HG02763 (cell line): ENCODE data around the gene AMHR2.
"Not testable (repeated sequence)": the region's sequence is repeated elsewhere in the genome, so short reads cannot be mapped to it uniquely, and the experiment has no call there.

Experiments used
- ATAC-seq: cut with Tn5 transposase; IDR thresholded peaks from one replicate; pipeline ENCODE4 v1.9.1; 2021; ENCODE audit warnings: mild to moderate bottlenecking, moderate library complexity; ENCODE audit not compliant: unreplicated experiment

Gene AMHR2

DNA sequence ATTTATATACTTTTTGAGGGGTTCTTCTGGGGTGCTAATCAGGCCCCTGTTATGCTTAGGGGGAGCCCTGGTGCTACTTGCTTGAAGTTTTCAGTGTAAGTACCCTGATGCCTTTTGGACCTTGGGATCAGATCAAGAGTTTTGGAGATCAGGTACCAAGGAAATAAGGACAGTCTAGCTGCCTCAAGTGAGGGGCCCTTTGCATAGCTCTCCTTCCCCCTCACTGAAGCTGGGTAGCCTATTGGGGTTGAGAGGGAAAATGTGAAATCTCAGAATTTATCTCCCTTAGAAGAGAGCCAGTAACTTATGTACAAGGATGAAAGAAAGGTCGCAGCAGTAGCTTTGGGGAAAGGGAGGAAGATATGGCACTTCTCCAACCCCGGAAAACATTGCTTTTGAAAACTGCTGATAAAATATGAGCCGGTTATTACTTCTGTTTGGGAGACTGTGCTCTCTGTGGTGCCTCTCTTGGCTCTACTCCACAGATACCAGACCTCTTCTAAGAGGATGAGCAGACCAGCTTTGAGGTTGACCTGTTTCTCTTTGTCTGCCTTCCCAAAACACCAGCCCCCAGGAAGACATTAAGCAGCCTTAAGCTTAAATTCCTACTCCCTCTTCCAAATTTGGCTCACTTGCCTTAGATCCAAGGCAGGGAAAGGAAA lies 8.8 kb upstream of the AMHR2 start:
- ATAC-seq: no peak

DNA sequence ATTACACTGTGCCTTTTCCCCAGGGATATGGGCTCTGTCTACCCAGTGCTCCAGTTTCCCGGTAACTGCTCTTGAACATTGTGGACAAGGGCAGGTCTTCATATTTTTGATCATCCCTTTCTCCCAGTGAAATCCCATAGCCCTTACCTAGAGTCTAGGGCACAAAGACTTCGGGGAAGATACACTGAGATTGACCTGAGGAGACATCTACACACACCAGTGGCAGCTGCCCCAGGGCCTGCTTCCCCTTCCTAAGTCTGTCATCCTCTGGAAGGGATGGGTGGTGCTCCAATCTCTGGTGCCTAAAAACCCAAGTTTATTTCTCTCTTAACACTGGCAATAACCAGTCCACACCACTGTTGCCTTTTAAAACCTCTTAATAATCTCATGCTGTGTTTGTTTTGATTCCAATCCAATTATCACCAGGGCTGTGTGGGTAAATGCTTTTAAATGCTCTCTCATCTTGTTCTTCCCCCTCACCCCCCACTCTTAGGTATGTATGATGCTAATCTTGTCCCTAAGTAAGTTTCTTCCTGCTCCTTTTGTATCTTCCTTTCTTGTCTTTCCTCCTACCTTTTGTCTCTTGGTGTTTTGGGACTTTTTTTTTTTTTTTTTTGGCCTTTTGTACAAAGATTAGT lies 7.8 kb upstream of the AMHR2 start:
- ATAC-seq: not testable (repeated sequence)

DNA sequence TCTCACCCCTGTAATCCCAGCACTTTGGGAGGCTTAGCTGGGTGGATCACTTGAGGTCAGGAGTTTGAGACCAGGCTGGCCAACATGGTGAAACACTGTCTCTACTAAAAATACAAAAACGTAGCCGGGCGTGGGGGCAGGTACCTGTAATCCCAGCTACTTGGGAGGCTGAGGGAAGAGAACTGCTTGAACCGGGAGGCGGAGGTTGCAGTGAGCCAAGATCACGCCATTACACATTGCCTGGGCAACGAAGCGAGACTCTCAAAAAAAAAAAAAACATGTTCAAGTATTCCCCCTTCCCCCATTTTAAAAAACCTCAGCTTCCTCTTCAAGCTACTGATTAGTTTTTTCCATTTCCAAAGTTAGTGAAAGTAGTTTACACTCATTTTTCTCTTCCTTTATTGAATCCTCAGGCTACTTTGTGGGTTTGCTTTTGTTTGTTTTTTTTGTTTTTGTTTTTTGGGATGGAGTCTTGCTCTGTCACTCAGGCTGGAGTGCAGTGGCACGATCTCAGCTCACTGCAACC lies 6.3 kb upstream of the AMHR2 start:
- not testable (repeated sequence) for ATAC-seq

DNA sequence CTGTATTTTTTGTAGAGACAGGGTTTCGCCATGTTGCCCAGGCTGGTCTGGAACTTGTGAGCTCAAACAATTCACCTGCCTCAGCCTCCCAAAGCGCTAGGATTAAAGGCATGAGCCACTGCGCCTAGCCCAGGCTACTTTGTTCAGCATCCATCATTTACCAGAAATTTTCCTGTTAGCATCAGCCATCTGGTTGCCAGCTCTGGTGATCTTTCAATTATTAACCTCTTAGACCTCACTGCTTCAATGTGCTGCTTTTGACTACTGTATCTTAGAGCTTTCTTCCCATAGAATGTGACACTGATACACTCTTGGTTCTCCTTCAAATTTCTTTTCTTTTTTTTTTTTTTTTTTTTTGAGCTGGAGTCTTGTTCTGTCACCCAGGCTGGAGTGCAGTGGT lies 5.4 kb upstream of the AMHR2 start:
- ATAC-seq: no peak

DNA sequence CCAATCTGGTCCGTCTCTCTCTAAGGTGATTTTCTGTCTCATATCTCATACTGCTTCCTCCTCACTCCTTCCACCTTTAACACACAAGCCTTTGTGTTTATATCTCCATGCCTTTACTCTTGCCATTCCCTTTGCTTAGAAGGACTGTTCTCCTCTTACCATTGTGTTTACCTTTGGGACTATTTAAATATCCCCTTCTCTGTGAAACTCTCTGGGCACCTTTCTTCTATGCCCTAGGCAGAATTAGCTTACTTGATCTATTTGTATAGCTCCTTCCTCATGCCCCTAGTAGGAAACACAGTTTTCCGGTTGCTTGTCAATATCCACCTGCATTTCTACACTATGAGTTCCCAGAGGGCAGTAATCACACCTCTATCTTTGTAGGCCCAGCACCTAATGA lies 3.9 kb upstream of the AMHR2 start:
- ATAC-seq: no peak

DNA sequence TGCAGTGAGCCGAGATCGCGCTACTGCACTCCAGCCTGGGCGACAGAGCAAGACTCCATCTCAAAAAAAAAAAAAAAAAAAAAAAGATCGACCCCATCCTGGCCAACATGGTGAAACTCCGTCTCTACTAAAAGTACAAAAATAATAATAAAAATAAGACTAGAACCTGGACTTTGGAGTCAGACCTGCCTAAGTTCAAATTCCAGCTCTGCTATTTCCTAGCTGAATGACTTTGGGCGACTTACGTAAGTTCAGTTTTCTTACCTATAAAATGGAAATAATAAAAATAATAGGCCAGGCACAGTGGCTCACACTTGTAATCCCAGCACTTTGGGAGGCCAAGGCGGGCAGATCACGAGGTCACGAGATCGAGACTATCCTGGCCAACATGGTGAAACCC lies 1.4 kb upstream of the AMHR2 start:
- ATAC-seq: not testable (repeated sequence)

DNA sequence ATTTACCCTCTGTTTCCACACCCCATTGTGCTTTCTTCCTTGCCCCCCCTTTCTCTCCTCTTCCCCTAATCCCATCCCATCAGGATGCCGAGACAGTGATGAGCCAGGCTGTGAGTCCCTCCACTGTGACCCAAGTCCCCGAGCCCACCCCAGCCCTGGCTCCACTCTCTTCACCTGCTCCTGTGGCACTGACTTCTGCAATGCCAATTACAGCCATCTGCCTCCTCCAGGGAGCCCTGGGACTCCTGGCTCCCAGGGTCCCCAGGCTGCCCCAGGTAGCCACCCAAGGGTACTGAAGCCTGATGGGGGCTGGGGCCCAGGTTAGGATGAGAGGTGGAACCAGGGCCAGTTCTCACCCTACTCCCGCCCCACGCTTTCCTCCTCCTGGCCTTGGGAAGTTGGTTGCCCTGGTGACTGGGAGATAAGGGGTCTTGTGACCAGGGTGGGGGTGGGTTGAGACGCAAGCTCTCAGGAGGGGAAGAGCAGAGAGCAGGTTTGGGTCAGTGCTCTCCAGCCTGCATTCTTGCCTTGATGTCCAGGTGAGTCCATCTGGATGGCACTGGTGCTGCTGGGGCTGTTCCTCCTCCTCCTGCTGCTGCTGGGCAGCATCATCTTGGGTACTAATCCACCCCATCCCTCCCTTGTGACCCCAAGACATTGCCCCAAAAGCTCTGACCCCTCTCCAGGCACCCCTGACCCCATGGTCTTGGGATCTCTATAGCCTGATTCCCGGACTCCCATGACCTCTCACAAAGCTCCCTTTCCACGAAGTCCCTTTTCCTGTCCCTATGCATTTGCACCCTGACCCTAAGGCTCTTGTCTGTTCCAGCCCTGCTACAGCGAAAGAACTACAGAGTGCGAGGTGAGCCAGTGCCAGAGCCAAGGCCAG lies 1.2 kb downstream of the AMHR2 start:
- ATAC-seq: no peak

DNA sequence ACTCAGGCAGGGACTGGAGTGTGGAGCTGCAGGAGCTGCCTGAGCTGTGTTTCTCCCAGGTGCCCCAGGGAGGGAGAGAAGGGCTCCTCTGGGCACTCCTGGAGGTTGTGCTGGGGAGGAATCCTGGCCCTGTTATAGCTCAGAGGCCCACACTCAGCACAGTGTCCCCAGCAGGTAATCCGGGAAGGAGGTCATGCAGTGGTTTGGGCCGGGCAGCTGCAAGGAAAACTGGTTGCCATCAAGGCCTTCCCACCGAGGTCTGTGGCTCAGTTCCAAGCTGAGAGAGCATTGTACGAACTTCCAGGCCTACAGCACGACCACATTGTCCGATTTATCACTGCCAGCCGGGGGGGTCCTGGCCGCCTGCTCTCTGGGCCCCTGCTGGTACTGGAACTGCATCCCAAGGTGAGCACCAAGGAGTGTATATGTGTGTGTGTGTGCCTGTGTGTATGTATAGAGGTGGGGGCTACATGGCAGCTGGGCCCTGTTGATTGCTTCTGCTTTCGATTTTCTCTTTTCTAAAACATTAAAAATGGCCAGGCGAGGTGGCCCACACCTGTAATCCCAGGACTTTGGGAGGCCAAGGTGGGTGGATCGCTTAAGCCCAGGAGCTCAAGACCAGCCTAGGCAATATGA lies 2.0 kb downstream of the AMHR2 start:
- ATAC-seq: no peak

DNA sequence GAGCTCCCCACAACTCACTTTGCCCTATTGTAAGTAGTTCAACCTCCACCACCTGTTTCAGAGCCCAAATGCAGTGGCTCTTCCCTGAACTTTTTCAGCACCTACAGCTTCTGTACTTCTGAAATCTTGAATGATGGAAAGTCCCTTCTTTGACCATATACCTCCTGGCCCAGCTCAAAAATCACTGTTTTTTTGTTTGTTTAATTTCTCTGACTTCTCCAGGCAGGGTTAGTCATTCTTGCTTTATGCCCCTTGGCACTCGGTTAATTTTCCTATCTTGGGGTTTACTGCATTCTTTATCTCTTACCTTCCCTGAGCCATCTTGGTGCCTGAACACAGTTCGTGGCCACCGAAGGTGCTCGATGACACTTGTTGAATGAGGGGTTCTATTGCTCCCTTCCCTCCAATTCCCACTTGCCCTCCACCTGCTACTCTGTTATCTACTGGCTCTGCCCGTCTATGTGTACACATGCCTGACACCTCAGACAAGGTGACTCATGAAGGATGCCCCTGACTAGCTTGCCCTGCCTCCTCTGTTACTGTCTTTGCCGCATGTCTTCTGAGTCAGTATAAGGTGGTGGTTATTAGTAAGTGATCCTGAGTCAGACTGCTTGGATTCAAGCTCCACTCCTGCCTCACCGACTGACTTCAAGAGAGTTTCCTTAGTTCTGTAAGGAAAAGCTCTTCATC lies 4.4 kb downstream of the AMHR2 start:
- ATAC-seq: no peak

DNA sequence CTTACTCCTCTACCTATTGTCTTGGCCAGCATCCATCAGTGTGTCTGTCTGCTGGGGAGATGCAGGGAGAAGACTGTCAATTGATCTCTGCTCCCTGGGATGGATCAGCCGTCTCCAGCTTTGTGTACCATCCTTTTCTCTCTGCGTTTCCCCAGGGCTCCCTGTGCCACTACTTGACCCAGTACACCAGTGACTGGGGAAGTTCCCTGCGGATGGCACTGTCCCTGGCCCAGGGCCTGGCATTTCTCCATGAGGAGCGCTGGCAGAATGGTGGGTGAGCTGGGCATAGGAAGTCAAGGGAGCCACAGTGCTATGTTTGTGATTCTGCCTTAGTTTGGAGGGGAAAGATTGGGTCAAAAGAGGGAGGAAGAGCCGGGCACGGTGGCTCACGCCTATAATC lies 5.1 kb downstream of the AMHR2 start:
- no peak for ATAC-seq

DNA sequence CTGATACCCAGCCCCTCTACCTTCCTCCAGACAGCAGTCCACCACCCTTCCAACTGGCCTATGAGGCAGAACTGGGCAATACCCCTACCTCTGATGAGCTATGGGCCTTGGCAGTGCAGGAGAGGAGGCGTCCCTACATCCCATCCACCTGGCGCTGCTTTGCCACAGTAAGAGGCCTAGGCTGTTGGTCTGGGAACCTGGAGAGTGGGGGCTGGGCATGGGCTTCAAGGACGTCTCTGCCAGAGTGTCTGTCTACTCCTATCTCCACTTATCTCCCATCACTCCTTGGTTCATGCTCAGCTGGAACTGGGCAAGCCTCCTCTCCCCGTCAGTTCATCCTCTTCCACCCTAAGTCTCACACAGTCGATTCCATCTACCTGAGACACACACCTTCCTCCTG lies 6.5 kb downstream of the AMHR2 start:
- no peak for ATAC-seq

DNA sequence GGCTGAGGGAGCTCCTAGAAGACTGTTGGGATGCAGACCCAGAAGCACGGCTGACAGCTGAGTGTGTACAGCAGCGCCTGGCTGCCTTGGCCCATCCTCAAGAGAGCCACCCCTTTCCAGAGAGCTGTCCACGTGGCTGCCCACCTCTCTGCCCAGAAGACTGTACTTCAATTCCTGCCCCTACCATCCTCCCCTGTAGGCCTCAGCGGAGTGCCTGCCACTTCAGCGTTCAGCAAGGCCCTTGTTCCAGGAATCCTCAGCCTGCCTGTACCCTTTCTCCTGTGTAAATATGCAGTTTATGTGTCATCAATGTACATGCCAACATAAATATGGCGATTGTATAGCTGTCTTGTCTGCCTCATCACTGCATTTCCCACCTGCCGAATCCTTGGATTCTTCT lies 7.5 kb downstream of the AMHR2 start:
- ATAC-seq: no peak

DNA sequence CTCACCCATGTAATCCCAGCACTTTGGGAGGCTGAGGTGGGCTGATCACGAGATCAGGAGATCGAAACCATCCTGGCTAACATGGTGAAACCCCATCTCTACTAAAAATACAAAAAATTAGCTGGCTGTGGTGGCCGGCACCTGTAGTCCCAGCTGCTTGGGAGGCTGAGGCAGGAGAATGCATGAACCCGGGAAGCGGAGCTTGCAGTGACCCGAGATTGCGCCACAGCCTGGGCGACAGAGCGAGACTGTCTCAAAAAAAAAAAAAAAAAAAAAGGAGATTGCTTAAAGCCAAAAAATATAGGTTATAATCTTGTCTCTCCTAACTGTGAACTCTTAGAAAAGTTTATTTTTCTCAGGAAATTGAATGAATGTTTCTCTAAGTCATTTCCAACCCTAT lies 11.7 kb downstream of the AMHR2 start:
- ATAC-seq: not testable (repeated sequence)

DNA sequence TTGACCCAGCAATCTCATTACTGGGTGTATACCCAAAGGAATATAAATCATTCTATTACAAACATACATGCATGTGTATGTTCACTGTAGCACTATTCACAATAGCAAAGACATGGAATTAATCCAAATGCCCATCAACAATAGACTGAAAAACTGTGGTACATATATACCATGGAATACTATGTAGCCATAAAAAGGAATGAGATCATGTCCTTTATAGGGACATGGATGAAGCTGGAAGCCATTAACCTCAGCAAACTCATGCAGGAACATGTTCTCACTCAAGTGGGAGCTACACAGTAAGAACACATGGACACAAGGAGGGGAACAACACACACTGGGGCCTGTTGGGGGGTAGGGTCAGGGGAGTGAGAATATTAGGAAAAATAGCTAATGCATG lies 15.9 kb downstream of the AMHR2 start:
- ATAC-seq: not testable (repeated sequence)

DNA sequence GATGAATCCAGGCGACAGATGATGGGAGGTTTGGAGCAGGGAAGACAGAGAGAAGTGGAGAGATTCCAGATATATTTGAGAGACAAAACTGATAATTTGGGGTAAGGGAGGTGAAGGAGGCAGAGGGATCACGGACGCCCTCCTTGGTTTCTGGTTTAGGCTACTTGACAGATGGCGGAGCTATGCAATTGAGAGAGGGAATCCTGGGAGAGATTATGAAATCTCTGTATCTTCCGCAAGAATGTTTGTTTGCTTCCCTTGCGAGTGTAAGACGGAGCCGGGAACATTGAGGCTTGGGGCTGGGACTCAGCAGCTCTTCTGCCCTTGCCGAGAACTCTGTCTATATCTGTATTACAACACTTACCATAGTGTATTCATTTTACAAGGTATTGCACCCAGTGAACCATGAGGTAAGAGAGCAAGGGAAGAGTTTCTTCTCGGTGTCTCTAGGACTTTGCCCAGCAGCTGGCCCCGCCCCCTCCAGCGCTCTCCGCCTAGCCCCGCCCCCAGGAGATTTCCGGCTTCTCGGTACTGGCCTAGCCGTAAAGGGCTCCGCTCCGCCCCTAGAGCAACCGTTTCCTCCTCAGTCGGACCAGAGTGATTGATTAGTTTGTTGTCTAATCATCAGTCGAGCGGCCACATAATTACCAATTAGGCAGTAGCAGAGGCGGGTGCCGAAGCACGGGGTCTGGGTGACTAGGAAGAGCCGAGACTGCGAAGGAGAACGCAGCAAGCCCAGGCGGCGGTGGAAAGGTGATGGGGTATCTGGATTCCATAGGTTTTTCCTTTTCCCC lies 17.6 kb downstream of the AMHR2 start, which contains the start of gene PRR13:
Gene PRR13 (plus strand): TSS at position 695 of the 794 bp plus-strand sequence. CDS start 981 bp downstream, outside the sequence.
- peak; percentile 98 for ATAC-seq

DNA sequence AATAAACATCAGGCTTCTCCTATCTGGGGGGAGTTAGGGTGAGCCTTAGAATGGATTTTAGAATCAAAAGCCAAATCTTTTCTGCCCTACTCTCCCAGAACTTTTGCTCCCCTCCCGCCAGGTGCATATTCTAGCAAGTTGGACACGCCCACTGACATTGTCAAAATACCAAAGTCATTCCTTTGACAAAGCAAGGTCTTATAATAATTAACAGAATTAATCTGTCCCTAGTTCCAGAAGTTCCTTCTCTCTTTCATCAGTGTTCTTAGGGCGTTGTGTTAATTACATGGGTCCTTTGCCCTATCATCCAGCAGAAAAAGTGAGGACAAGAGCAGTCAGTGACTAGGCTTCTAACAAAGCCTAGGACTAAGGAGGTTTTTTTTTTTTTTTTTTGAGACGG lies 20.3 kb downstream of the AMHR2 start:
- no peak for ATAC-seq

DNA sequence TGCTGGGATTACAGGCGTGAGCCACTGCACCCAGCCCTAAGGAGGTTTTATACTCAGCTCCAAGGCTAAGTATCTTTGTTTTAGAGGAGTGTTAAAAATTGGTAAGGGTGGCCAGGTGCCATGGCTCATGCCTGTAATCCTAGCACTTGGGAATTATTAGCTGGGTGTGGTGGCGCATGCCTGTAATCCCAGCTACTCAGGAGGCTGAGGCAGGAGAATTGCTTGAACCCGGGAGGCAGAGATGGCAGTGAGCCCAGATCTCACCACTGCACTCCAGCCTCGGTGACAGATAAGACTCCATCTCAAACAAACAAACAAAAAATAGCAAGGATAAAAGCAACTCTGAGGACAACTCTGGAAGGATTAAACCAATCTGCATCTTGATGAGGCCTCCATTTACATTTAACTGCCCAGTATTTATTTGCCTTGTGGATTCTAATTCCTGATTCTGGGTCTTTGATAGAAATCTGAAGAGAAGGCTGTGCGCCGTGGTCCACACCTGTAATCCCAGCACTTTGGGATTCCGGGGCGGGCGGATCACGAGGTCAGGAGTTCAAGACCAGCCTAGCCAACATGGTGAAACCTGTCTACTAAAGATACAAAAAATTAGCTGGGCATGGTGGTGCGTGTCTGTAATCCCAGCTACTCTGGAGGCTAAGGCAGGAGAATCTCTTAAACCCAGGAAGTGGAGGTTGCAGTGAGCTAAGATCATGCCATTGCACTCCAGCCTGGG lies 21.1 kb downstream of the AMHR2 start:
- not testable (repeated sequence) for ATAC-seq

DNA sequence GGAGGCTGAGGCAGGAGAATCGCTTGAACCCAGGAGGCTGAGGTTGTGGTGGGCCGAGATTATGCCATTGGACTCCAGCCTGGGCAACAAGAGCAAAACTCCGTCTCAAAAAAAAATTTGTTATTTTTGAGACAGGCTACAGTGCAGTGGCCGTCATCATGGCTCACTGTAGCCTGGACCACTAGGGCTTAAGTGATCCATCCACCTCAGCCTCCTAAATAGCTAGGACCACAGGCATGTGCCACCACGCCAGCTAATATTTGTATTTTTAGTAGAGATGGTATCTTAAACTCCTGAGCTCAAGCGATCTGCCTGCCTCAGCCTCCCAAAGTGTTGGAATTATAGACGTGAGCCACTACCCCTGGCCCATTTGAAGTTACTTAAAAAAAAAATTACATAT lies 27.3 kb downstream of the AMHR2 start:
- no peak for ATAC-seq

DNA sequence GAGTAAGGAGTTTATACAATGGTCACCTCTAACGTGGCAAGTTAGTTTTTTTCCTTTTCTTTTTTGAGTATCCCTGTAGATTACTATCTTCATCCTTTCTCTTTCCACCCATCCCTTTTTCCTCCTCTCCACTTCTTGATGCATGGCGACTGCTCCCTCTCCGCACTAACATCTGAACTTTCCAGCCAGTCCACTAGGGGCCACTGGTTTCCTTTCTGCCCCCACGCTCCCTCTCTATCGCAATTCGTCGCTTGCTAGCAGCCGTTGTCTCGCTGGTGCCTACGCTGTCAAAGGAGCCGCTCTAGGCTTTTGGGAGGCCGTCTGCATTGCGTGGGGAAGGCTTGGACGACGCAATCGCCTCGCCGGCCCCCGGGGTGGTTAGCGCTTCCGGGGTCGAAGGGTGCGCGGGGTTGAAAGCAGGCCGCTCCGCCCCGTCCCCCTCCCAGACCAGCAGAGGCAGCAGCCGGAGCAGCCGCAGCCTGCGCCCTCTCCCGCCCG lies 28.1 kb downstream of the AMHR2 start, which contains the start of gene PCBP2:
Gene PCBP2 (plus strand): TSS at position 442 of the 498 bp plus-strand sequence. CDS start 2,699 bp downstream, outside the sequence.
- ATAC-seq: peak; percentile 94
